ENCODE results near the gene CDK14. TPM values are rescaled to one million over a fixed set of nuclear protein-coding genes. Genes with fewer than 3 reads are reported as not detected.

CDK14 gene
- total RNA-seq, 4 donors from 2014 or later = 1.1 to 12.7 (median 5.8) TPM

DNA sequence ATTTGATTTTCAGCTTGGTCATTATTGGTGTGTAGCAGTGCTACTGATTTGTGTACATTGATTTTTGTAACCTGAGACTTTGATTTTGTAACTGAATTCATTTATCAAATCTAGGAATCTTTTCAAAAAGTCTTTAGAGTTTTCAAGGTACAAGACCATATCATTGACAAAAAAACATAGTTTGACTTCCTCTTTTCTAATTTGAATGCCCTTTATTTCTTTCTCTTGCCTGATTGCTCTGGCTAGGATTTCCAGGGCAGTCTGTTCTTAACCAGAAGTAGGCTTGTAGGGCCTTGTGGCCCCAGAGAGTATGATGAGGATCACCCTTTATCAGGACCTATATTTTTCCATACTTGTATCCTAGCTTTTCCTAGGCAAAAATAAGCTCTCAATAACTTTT lies 433.6 kb downstream of the CDK14 start:
- TF ChIP-seq CTCF (IDR thresholded peaks at IDR 0.05) = no peak
- TF ChIP-seq POLR2A (IDR thresholded peaks at IDR 0.05) = no peak
- DNase-seq (ENCODE audit: low spot score in 2 of 2) = no peak
- H3K4me3 ChIP-seq (ENCODE audit: low read depth, poor library complexity, severe bottlenecking) = no peak overlapping the region
- intact Hi-C loops (cut with DNase I; ENCODE audit: low total_unique reads) = no loop called here

DNA sequence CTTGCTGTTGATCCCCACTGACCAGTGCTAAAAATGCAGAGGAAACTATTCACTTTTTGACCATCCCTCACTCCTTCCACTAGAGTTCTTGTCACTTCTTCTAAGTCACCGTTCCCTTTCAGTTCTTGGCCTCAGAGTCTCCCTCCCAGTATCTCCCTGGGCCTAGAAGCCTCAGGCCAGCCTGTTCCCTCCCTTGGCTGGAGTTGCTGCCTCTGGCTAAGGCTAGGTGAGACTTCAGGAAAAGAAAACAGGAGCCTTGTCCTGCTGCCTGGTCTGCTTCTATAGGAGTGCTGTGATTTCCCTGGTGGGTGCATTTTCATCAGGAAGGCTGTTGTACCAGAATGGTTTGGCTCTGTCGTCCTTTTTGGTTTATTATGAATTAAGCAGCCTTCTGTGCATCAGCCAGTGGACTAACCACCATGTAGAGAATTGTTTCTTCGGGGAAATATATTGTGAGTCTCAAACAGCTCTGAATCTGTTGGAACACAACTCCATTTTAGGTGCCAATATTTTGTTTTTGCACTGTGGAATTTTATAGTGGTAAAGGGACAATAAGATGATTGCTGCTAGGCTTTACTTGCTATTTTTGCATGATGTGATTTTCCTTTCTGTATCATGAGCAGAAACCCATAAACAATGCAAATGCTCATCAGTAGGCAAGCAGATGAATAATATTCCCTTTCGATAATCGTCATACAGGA lies 434.7 kb downstream of the CDK14 start:
- WGBS, 2 donors = 59 to 71% methylated on average over 5 of the region's 5 CpGs
- intact Hi-C loops (cut with DNase I; ENCODE audit: low total_unique reads) = no loop called here
- no peak overlapping the region for H3K4me3 ChIP-seq (ENCODE audit: low read depth, poor library complexity, severe bottlenecking)
- TF ChIP-seq CTCF (IDR thresholded peaks at IDR 0.05) (no peak), POLR2A (IDR thresholded peaks at IDR 0.05) (no peak)
- DNase-seq (ENCODE audit: low spot score in 2 of 2) = no peak

- 85% methylated on average over 4 of the region's 4 CpGs for WGBS, 2 donors
- intact Hi-C loops (cut with DNase I; ENCODE audit: low total_unique reads) = no loop called here
- no peak for DNase-seq (ENCODE audit: low spot score in 2 of 2)
- TF ChIP-seq POLR2A (IDR thresholded peaks at IDR 0.05) (no peak), CTCF (IDR thresholded peaks at IDR 0.05) (no peak)
- no peak overlapping the region for H3K4me3 ChIP-seq (ENCODE audit: low read depth, poor library complexity, severe bottlenecking)
Observed at GRCh38 chr7:91031757-91032156, 435.6 kb downstream of the CDK14 start.

DNA sequence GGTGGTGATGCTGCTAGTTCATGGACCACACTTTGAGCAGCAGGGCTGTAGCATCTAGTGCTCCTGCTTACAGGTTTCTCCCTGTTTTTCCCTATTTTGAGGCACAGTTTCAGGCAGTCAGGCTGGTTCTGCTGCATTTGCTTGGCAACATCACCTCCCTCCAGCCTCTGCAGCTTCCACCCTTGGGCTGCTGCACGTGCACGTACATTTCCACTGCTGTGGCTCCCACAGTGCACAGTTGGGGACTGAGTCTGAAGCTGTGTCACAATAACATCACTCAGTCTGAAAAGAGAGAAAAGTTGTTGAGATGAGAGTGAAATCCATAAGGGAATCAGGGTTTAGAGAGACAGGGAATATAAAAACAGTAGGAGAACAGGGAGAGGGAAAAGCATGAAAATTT lies 437.5 kb downstream of the CDK14 start:
- TF ChIP-seq POLR2A (IDR thresholded peaks at IDR 0.05) = no peak
- TF ChIP-seq CTCF (IDR thresholded peaks at IDR 0.05) = no peak

DNA sequence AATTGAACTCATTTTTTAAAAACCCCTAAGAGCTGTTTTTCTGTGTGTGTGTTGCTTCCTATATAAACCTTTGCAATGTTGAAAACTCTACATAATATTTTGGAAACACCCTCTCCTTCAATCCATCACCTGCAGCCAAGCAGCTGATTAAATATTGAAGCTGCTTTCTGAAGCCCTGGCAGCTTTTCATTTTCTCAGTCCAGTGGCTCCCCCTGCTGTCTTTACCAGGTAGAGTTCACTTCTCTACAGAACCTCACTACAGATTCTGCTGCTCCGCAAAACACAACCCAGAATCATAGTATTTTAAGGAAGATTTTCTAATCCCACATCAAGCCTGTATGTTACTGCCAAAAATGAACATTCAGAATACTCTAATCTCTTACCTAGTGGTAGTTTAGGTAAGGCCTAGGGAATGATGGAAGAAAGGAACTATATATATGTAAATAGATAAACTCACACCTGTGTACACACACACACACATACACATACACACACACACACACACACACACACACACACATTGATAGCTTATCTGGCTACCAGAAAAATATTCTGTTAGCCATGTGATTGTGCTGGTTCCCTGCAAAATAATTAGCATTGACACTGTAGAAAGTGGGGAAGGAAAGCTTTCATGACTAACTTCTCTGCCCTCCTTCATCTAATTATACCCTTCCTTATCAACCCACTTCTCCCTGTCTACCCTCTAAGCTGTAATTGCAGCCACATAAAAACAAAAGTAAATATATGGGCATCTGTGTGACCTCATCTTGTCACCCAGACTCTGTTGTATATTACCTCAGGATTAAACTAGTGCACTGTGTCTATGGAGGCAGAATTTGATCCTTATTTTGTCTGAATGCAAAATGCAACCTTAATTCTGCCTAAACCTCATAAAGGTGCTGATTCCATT lies 438.6 kb downstream of the CDK14 start:
- TF ChIP-seq POLR2A (IDR thresholded peaks at IDR 0.05) (no peak), CTCF (IDR thresholded peaks at IDR 0.05) (no peak)
- WGBS, 2 donors = 57 to 62% methylated on average over 1 of the region's 1 CpG
- DNase-seq (ENCODE audit: low spot score in 2 of 2) = no peak
- H3K4me3 ChIP-seq (ENCODE audit: low read depth, poor library complexity, severe bottlenecking) = no peak overlapping the region
- intact Hi-C loops (cut with DNase I; ENCODE audit: low total_unique reads) = no loop called here

More for the DNA sequence above, 437.5 kb downstream of the CDK14 start:
- 30 to 38% methylated on average over 2 of the region's 2 CpGs for WGBS, 2 donors
- DNase-seq (ENCODE audit: low spot score in 2 of 2) = no peak
- H3K4me3 ChIP-seq (ENCODE audit: low read depth, poor library complexity, severe bottlenecking) = no peak overlapping the region
- intact Hi-C loops (cut with DNase I; ENCODE audit: low total_unique reads) = no loop called here
